Measurements from ENCODE around the gene HSPB7.
"Not testable (repeated sequence)": the region's sequence is repeated elsewhere in the genome, so short reads cannot be mapped to it uniquely, and the experiment has no call there.

GRCh38 chr1:16020878-16021277 lies 3.0 kb upstream of the HSPB7 start:
- TF ChIP-seq, protein P1, sequence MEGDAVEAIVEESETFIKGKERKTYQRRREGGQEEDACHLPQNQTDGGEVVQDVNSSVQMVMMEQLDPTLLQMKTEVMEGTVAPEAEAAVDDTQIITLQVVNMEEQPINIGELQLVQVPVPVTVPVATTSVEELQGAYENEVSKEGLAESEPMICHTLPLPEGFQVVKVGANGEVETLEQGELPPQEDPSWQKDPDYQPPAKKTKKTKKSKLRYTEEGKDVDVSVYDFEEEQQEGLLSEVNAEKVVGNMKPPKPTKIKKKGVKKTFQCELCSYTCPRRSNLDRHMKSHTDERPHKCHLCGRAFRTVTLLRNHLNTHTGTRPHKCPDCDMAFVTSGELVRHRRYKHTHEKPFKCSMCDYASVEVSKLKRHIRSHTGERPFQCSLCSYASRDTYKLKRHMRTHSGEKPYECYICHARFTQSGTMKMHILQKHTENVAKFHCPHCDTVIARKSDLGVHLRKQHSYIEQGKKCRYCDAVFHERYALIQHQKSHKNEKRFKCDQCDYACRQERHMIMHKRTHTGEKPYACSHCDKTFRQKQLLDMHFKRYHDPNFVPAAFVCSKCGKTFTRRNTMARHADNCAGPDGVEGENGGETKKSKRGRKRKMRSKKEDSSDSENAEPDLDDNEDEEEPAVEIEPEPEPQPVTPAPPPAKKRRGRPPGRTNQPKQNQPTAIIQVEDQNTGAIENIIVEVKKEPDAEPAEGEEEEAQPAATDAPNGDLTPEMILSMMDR (IDR thresholded peaks at IDR 0.05), result not testable (repeated sequence)
- not testable (repeated sequence) for TF ChIP-seq EP300 (IDR thresholded peaks at IDR 0.05)
